Left ventricle myocardium inferior (tissue), 1 donor: Measurements from ENCODE around the gene TNS3. TPM values are rescaled to one million over a fixed set of nuclear protein-coding genes. Genes with fewer than 3 reads are reported as not detected.
"Not testable (repeated sequence)": the region's sequence is repeated elsewhere in the genome, so short reads cannot be mapped to it uniquely, and the experiment has no call there.

Source experiments
- DNase-seq: peaks from one replicate; pipeline ENCODE4 v3.0.0-alpha.2; 2020
- H3K27ac ChIP-seq: fragments of 200-600 bp; replicated peaks from 2 replicates; pipeline ENCODE4 v1.8.0; 2021
- H3K27me3 ChIP-seq: fragments of 200-600 bp; 2 replicates; pipeline ENCODE4 v1.8.0; 2021; ENCODE audit warnings: low read depth
- H3K36me3 ChIP-seq: fragments of 200-600 bp; 2 replicates; pipeline ENCODE4 v1.8.0; 2021
- H3K4me1 ChIP-seq: fragments of 200-600 bp; 2 replicates; pipeline ENCODE4 v1.8.0; 2021
- H3K4me3 ChIP-seq: fragments of 200-600 bp; 2 replicates; pipeline ENCODE4 v1.8.0; 2021; ENCODE audit warnings: mild to moderate bottlenecking, moderate library complexity
- H3K9me3 ChIP-seq: fragments of 200-600 bp; replicated peaks from 2 replicates; pipeline ENCODE4 v1.8.0; 2021
- intact Hi-C: fragments of 100-400 bp; cut with micrococcal nuclease; formaldehyde crosslinking; loops from one replicate; pipeline ENCODE4 v1.11.0; 2022
- total RNA-seq: library from RNA; stranded (reverse); fragmentation: NEBNext Ultra II Directional; extraction: Animal tissue kit (Norgen Biotek cat#: 25700); gene quantifications from one replicate; pipeline ENCODE4 v1.2.1, GENCODE V29; 2021
- TF ChIP-seq, protein P1 (sequence below): fragments of 200-600 bp; IDR thresholded peaks from 2 replicates; pipeline ENCODE4 v1.8.0; 2021; ENCODE audit warnings: antibody characterized with exemption, mild to moderate bottlenecking, borderline replicate concordance
- donor health status: DM: no; HTN: yes; CAD: no; lungs with severe emphysema.

The TNS3 gene
- total RNA-seq, 1 donor from 2014 or later, result 40.6 TPM

DNA sequence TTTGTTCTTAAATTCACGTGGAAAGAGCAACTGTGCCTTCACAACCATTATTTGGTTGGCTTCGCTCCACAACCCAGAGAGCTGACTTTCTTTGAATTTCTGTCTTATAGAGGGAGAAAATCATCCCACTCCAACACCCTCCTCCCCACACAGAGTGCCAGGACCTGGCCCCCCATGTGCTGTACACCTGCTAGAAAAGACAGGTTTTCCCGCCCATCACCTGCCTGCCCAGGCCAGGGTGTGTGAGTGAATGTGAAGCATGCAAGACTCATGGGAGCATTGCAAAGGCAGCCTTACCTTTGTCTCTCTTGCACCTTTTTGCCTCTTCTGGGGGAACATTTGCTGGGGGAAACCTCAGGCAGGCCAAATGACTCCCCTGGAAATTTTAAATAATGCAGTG, 319.0 kb downstream of the TNS3 start:
- DNase-seq, result no peak
- TF ChIP-seq, protein P1, sequence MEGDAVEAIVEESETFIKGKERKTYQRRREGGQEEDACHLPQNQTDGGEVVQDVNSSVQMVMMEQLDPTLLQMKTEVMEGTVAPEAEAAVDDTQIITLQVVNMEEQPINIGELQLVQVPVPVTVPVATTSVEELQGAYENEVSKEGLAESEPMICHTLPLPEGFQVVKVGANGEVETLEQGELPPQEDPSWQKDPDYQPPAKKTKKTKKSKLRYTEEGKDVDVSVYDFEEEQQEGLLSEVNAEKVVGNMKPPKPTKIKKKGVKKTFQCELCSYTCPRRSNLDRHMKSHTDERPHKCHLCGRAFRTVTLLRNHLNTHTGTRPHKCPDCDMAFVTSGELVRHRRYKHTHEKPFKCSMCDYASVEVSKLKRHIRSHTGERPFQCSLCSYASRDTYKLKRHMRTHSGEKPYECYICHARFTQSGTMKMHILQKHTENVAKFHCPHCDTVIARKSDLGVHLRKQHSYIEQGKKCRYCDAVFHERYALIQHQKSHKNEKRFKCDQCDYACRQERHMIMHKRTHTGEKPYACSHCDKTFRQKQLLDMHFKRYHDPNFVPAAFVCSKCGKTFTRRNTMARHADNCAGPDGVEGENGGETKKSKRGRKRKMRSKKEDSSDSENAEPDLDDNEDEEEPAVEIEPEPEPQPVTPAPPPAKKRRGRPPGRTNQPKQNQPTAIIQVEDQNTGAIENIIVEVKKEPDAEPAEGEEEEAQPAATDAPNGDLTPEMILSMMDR, result no peak
- Histone ChIP-seq H3K27ac (no peak overlapping the region), H3K4me1 (peaks cover 17% of the 10 kb centered on the region), H3K4me3 (no peak overlapping the region), H3K36me3 (no peaks in the 10 kb centered on the region), H3K9me3 (peaks cover 3% of the 10 kb centered on the region), H3K27me3 (no peaks in the 10 kb centered on the region)
- intact Hi-C loops, result no loop called here

DNA sequence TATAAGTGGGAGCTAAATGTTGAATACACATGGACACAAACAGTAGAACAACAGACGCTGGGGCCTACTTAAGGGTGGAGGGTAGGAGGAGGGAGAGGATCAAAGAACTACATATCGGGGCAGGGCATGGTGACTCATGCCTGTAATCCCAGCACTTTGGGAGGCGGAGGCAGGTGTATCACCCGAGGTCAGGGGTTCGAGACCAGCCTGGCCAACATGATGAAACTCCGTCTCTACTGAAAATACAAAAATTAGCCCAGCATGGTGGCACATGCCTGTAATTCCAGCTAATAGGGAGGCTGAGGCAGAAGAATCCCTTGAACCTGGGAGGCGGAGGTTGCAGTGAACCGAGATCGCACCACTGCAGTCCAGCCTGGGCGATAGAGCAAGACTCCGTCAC, 319.8 kb downstream of the TNS3 start:
- DNase-seq, H3K36me3 ChIP-seq, H3K27me3 ChIP-seq, H3K9me3 ChIP-seq, intact Hi-C loops, H3K4me3 ChIP-seq, H3K27ac ChIP-seq: not testable (repeated sequence)
- peaks cover 16% of the 10 kb centered on the region for H3K4me1 ChIP-seq

DNA sequence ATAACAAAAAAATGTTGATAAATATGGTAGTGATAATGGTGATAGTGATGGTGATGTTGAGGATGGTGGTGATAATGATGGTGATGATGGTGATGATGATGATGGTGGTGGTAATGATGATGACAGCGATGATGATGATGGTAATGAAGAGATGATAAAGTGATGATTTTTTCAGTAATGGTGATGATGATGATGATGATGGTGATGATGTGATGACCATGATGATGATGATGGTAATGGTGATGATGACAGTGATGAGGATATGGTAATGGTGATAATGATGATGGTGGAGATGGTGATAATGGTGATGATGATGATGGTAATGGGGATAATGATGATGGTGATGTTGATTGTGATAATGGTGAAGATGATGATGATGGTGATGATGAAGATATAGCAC, 321.6 kb downstream of the TNS3 start:
- DNase-seq, result no peak
- Histone ChIP-seq H3K4me1 (no peaks in the 10 kb centered on the region), H3K9me3 (no peaks in the 10 kb centered on the region), H3K36me3 (no peaks in the 10 kb centered on the region), H3K4me3 (no peak overlapping the region), H3K27me3 (no peaks in the 10 kb centered on the region), H3K27ac (no peak overlapping the region)
- intact Hi-C loops, result no loop called here
- TF ChIP-seq, protein P1, result no peak

DNA sequence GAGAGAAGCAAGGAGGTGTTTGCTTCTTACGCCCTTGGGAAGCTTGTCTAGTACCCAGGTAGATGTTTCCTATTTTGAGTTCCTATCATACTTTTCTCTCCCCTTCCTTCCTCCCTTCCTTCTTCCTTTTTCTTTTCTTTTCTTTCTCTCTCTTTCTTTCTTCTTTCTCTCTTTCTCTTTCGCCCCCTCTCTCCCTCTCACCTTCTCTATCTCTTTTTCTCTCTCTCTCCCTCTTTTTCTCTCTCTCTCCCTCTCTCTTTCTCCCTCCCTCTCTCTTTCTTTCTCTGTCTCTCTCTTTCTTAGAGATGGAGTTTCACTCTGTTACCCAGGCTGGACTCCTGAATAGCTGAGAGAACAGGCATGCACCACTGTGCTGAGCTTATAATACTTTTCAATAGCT, 322.2 kb downstream of the TNS3 start:
- Histone ChIP-seq H3K4me1 (peaks cover 4% of the 10 kb centered on the region), H3K4me3 (no peak overlapping the region), H3K9me3 (no peaks in the 10 kb centered on the region), H3K27me3 (no peaks in the 10 kb centered on the region), H3K27ac (no peak overlapping the region), H3K36me3 (no peaks in the 10 kb centered on the region)
- intact Hi-C loops, result loop anchor here (10.0 kb wide), 1 partner anchor 1345 kb away; no protein-coding TSS in a partner anchor
- TF ChIP-seq, protein P1, result no peak
- DNase-seq, result no peak

DNA sequence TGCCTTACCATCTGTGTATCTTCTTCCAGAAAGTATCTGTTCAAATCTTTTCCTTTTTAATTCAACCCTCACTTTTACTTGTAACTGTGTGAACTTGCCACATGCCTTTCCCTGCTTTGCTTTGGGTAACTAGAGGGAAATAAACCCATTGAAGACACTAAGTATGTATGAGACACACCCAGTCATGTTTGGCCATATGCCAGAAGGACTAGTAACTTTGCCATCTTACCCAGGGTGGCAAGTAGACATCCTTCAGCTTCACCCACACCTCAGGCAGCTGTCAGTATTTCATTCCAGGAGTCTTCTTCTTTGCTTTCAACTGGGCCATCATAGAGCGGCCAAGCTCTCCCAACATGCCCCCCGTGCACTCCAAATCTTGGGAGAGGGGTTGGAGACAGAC, 323.1 kb downstream of the TNS3 start:
- TF ChIP-seq, protein P1, result no peak
- H3K36me3 ChIP-seq, result no peaks in the 10 kb centered on the region
- H3K4me3 ChIP-seq, result no peak overlapping the region
- H3K27me3 ChIP-seq, result no peaks in the 10 kb centered on the region
- no peaks in the 10 kb centered on the region for H3K9me3 ChIP-seq
- intact Hi-C loops, result loop anchor here (10.0 kb wide), 1 partner anchor 1344 kb away; no protein-coding TSS in a partner anchor
- peaks cover 11% of the 10 kb centered on the region for H3K4me1 ChIP-seq
- no peak for DNase-seq
- H3K27ac ChIP-seq, result no peak overlapping the region

DNA sequence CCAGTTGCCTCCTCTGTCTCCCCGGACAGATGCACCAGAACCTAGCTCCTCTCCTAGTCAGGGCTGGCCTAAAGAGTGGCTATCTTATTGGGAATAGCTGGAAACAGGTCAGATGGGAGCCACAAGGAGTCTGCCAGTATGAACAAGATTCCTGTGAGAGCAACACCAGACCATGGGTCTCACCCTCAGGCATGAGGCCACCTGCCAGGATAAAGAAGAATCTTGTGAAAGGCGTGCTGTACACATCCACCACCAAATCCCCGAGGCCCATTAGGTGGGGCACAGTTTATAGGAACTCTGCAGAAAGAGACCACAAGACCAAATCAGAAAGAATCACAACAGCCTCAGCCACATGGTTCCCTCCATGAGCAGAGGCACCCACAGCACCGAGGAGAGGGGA, 325.9 kb downstream of the TNS3 start:
- intact Hi-C loops, result loop anchor here (10.0 kb wide), 1 partner anchor 1341 kb away; no protein-coding TSS in a partner anchor

More for the DNA sequence above, 325.9 kb downstream of the TNS3 start:
- Histone ChIP-seq H3K27me3 (no peaks in the 10 kb centered on the region), H3K4me1 (peaks cover 18% of the 10 kb centered on the region), H3K4me3 (no peak overlapping the region), H3K27ac (no peak overlapping the region), H3K36me3 (no peaks in the 10 kb centered on the region), H3K9me3 (no peaks in the 10 kb centered on the region)
- TF ChIP-seq, protein P1, result no peak
- DNase-seq, result no peak
